ENCODE measurements around the gene FOXI2.

Gene FOXI2

GRCh38 chr10:127736915-127737562, at the start of gene FOXI2:
Gene FOXI2, plus strand, starts transcription at chr10:127737185. Its CDS starts 89 bp downstream, at chr10:127737274.
- DNase-seq = no peak

- DNase-seq = no peak
Observed at GRCh38 chr10:127687548-127687947, 49.4 kb upstream of the FOXI2 start.

- no peak for DNase-seq
Observed at GRCh38 chr10:127690176-127690835, 46.7 kb upstream of the FOXI2 start.

- peak; percentile 9 for DNase-seq
Observed at GRCh38 chr10:127694580-127695193, 42.3 kb upstream of the FOXI2 start.

GRCh38 chr10:127695431-127695830, 41.6 kb upstream of the FOXI2 start:
- DNase-seq = no peak

GRCh38 chr10:127698886-127699285, 38.1 kb upstream of the FOXI2 start:
- no peak for DNase-seq

DNA sequence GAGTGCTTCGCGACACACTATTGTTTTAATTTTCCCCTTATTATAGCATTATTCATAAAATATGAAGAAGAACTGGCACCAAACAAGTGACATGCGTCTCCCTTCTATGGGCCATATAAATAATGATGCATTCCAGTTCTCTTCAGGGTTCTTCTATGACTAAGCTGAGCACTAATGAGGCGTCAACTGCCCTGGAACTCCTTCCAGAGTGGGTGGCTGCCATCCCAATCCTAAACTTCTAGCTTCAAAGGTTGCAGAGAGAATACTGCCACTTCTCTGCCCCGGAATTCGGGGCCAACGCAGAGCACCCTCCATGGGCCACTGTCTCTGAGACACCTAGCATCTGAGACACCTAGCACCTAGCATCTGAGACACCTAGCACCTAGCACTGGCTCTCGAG, 37.7 kb upstream of the FOXI2 start:
- no peak for DNase-seq

- no peak for DNase-seq
Observed at GRCh38 chr10:127702271-127702670, 34.7 kb upstream of the FOXI2 start.

DNA sequence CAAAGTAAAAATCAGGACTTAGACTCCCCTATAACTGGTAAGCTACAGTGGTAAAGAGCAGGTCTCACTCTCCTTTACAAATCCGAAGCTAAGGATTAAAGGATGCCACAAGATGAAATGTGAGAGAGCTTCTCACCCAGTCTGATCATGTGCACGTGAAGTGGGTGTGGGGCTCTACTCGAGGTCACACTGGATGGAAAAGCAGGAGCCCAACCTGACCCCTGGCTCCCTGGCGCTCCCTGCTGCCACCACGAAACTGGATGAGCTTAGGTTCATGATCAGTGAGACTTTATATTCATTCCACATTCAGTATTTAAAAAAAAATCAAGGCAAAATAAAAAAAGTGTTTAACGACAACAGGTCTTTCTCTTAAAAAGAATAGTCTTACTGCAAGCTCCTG, 21.7 kb upstream of the FOXI2 start:
- DNase-seq = no peak

GRCh38 chr10:127715782-127716378, 21.1 kb upstream of the FOXI2 start:
- DNase-seq = no peak

GRCh38 chr10:127720142-127720541, 16.8 kb upstream of the FOXI2 start:
- no peak for DNase-seq

- no peak for DNase-seq
Observed at GRCh38 chr10:127720903-127721302, 16.1 kb upstream of the FOXI2 start.

DNA sequence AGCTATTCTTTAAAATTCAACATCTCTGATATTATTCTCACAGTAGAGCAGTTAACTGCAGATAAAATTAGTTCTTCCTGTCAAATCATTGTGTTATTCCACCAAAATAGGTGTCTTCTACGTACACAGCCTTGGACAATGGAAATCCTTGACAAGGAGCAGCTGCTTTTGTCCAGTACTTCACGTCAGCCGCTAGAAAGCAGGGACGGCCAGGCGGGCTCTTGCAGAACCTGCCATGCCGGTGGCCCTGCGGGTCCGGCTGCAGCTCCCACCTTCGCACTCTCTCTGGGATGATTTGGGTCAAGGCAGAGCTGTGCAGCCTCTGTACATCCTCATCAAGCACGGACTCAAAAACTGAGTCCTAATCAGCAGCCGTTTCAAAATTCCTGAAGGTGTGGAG, 2.2 kb upstream of the FOXI2 start:
- DNase-seq = no peak

- DNase-seq = no peak
Observed at GRCh38 chr10:127735156-127735555, 1.8 kb upstream of the FOXI2 start.

- no peak for DNase-seq
Observed at GRCh38 chr10:127735723-127736221, 1.2 kb upstream of the FOXI2 start.

- no peak for DNase-seq
Observed at GRCh38 chr10:127736222-127736914, 617 bp upstream of the FOXI2 start.

DNA sequence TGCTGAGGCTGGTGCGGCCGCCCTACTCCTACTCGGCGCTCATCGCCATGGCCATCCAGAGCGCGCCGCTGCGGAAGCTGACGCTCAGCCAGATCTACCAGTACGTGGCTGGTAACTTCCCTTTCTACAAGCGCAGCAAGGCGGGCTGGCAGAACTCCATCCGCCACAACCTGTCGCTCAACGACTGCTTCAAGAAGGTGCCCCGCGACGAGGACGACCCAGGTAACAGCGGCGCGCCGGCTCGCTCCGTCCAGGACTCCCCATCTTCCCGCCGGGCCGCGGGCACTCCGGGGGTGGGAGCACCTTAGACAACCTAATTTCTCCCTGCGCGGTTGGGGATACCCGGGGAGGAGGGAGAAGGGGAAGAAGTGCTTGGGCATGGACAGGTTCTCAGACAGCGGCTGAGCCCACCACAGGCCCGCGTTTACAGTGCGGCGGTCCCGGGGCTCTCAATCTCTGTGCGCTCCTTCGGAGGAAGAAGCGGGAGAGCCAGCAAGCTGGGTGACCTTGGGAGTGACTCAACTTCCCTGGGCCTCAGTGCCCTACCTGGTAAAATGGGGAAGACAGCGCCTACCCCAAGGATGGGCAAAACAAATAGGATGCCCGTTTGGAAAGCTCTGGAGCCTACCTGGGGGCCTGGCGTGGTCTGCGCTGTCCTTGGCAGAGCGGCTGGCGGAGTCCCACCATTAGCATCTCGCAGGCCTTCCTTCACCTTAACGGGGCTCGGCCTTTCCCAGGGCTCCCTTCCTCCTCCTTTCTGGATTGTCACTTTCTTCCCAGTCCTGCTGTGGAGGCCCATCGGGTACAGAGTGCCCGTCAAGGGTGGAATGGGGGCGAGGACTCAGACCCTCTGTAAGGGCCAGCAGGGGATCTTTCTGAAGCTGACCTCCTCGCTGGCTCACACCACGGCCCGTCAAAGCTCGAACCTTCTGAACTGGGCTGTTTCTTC, 852 bp downstream of the FOXI2 start:
- no peak for DNase-seq

DNA sequence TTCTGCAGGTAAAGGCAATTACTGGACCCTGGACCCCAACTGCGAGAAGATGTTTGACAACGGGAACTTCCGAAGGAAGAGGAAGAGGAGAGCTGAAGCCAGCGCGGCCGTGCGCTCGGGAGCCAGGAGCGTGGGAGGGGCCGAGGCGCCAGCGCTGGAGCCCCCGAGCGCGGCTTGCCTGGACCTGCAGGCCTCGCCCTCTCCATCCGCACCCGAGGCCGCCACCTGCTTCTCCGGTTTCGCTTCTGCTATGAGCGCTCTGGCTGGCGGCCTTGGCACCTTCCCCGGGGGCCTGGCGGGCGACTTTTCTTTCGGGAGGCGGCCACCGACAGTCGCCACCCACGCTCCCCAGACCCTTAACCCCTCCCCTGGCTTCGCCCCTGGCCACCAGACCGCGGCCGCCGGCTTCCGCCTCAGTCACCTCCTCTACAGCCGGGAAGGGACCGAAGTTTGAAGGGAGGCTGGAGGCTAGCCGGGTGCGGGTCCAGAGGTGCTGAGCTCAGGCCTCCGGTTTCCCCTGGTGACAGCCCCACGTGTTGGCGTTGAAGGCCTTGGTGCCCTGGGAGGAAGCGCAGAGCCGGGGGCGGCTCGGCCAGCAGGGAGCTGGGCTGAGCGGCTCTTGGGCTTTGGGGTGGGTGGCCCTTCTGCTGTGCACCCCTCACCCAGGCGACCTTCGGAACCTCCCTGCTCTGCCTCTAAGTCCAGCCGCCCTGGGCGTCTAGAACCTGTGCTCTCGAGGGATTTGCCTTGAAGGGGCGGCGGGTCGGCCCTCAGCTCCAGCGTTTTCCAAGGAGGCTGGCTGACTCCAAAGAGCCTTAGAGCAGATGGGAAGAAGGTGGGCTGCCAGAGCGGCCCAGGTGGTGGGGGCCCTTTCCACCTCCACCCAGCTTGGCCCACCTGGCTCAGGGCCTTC, 1.8 kb downstream of the FOXI2 start:
- DNase-seq = no peak

GRCh38 chr10:127739908-127740307, 2.9 kb downstream of the FOXI2 start:
- DNase-seq = no peak

DNA sequence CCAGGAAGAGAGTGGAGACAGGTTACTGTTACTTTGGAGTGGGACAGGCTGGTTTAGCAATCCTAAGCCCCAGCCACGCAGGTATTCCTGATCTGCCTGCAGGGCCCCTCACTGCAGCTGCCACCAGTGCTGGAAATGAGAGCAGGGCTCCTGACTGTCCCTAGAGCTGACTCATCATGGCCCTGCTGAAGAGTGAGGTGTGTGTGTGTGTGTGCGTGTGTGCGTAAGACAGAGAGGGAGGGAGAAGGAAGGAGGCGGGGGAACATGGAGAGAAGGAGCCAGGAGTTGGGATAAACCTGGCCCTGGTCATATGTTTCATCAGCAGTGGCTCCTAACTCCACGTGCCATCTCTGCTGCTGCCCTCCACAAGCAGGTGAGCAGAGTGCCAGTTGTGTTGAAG, 3.6 kb downstream of the FOXI2 start:
- no peak for DNase-seq

DNA sequence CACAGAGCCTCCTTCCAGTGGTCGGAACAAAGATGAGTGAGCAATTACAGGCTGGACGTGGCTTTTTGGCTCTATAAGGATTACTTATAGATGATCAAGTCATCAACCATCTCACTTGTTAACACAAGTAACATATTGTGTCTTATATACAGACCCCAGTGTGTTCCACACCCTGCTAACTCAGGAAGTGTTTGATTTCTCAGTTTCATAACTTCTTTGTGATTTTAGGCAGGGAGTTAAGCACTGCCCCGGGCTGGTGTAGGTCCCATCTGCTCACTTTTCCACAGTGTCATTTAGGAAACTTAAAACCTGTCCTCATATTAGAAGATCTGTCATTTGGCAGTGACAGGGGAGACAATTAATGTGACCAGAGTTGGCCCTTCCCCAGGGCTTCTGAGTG, 6.2 kb downstream of the FOXI2 start:
- DNase-seq = no peak
